ENCODE data around the gene ZNF532. TPM values are rescaled to one million over a fixed set of nuclear protein-coding genes. Genes with fewer than 3 reads are reported as not detected.

The ZNF532 gene
- total RNA-seq, 3 donors from 2014 or later: 55.5 to 71.7 (median 62.3) TPM

DNA sequence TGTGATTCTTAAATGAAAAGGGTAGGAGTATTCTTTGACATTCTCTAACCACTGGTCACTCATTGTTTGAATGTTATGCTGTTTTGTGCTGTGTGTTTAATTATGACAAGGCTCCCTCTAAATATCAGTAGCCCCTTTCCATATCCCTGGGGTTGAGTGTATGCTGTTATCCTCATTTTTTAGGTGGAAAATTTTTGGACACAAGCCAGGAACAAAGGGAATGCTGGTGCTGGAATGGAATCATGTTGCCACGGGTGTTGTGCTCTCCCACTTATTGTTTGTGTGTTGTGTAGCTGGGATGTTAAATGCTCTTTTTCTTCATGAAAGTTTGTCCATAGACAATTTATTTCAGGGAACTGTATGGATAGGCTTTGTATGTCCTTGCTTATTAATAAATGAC lies 43.3 kb downstream of the ZNF532 start:
- TF ChIP-seq, protein P1, sequence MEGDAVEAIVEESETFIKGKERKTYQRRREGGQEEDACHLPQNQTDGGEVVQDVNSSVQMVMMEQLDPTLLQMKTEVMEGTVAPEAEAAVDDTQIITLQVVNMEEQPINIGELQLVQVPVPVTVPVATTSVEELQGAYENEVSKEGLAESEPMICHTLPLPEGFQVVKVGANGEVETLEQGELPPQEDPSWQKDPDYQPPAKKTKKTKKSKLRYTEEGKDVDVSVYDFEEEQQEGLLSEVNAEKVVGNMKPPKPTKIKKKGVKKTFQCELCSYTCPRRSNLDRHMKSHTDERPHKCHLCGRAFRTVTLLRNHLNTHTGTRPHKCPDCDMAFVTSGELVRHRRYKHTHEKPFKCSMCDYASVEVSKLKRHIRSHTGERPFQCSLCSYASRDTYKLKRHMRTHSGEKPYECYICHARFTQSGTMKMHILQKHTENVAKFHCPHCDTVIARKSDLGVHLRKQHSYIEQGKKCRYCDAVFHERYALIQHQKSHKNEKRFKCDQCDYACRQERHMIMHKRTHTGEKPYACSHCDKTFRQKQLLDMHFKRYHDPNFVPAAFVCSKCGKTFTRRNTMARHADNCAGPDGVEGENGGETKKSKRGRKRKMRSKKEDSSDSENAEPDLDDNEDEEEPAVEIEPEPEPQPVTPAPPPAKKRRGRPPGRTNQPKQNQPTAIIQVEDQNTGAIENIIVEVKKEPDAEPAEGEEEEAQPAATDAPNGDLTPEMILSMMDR (IDR thresholded peaks at IDR 0.05): no peak
- TF ChIP-seq POLR2AphosphoS5 (IDR thresholded peaks at IDR 0.05): no peak
- no peaks in the 10 kb centered on the region for H3K9me3 ChIP-seq
- no peaks in the 10 kb centered on the region for H3K36me3 ChIP-seq
- no peak overlapping the region for H3K4me3 ChIP-seq
- H3K4me1 ChIP-seq: peaks cover 0 to 6% of the 10 kb centered on the region in 2 donors
- DNase-seq (ENCODE audit: low spot score in 2 of 2): no peak
- no peak overlapping the region for H3K27ac ChIP-seq
- intact Hi-C loops (cut with DNase I; ENCODE audit: low total_unique reads): no loop called here
- no peaks in the 10 kb centered on the region for H3K27me3 ChIP-seq

DNA sequence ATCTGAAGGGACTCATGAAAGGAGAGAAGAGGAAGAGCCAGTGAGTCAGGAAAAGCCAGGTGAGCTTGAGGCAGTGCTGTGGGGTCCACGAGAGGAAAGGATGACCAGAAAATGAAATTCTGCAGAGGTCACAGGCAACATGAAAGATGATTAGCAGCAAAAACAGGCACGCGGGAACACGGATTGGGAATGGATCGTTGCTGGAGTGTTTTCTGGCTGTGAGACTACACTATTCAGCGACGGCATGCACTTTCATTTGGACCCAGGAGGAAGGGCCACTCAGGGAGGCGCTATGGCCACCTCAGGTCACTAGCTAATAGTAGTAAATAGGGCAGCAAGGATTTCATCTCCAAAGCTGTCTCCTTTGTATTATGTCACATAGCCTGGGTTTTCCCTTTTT lies 44.8 kb downstream of the ZNF532 start:
- H3K4me1 ChIP-seq: peaks cover 0 to 6% of the 10 kb centered on the region in 2 donors
- TF ChIP-seq POLR2A (IDR thresholded peaks at IDR 0.05): no peak
- TF ChIP-seq, protein P1 (IDR thresholded peaks at IDR 0.05): no peak
- no peak for TF ChIP-seq POLR2AphosphoS5 (IDR thresholded peaks at IDR 0.05)

DNA sequence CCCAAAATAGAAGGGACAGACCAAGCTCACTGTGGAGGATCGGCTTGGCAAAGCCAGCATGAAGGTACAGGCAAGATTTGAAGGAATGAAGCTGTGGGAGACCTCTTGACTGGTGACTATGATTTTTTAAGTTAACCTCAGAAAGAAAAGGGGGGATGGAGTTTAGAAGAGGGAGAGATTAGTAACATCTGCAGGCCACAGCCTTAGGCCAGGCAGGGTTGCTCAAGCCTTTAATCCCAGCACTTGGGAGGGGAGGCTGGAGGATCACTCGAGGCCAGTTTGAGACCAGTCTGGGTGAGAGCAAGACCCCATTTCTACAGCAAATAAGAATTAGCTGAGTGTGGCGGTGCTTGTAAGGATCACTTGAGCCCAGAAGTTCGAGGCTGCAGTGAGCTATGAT lies 46.6 kb downstream of the ZNF532 start:
- DNase-seq (ENCODE audit: low spot score in 2 of 2): no peak
- Histone ChIP-seq H3K27ac (peak overlapping the region; percentile 71 to 75), H3K36me3 (no peaks in the 10 kb centered on the region), H3K27me3 (no peaks in the 10 kb centered on the region), H3K9me3 (no peaks in the 10 kb centered on the region), H3K4me1 (peaks cover 0 to 6% of the 10 kb centered on the region in 2 donors), H3K4me3 (peak overlapping the region in 1 of 3 donors; percentile 12)
- TF ChIP-seq POLR2A (IDR thresholded peaks at IDR 0.05): no peak
- no peak for TF ChIP-seq POLR2AphosphoS5 (IDR thresholded peaks at IDR 0.05)
- TF ChIP-seq, protein P1 (IDR thresholded peaks at IDR 0.05): no peak
- intact Hi-C loops (cut with DNase I; ENCODE audit: low total_unique reads): no loop called here

More for the DNA sequence above, 44.8 kb downstream of the ZNF532 start:
- Histone ChIP-seq H3K27ac (no peak overlapping the region), H3K36me3 (no peaks in the 10 kb centered on the region), H3K9me3 (no peaks in the 10 kb centered on the region), H3K4me3 (no peak overlapping the region), H3K27me3 (no peaks in the 10 kb centered on the region)
- DNase-seq (ENCODE audit: low spot score in 2 of 2): no peak
- intact Hi-C loops (cut with DNase I; ENCODE audit: low total_unique reads): no loop called here

DNA sequence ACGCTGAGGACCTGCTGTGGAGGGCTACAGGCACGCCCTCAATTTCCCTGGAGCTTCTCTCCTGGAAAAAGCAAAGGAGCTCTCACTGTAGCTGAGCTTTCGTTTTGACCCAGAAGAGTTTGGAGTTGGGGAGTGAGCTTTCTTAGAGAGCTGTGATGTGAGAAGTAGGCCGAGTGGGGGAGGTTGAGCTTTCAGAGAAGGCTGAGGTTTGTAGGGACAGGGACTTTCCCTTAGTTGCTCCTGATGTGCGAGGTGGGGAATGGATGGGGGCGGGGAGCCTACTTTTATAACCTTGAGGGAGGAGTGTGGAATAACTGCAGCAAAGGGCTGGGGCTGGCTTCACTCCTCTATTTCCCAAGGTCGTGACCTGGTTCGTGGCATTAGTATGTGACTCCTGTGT lies 47.1 kb downstream of the ZNF532 start:
- peak overlapping the region in 1 of 3 donors; percentile 12 for H3K4me3 ChIP-seq
- intact Hi-C loops (cut with DNase I; ENCODE audit: low total_unique reads): no loop called here
- H3K27me3 ChIP-seq: no peaks in the 10 kb centered on the region
- TF ChIP-seq POLR2A (IDR thresholded peaks at IDR 0.05) (no peak), POLR2AphosphoS5 (IDR thresholded peaks at IDR 0.05) (no peak)
- TF ChIP-seq, protein P1 (IDR thresholded peaks at IDR 0.05): no peak
- H3K27ac ChIP-seq: peak overlapping the region; percentile 71 to 75
- no peaks in the 10 kb centered on the region for H3K36me3 ChIP-seq
- H3K9me3 ChIP-seq: no peaks in the 10 kb centered on the region
- DNase-seq (ENCODE audit: low spot score in 2 of 2): no peak
- peaks cover 0 to 6% of the 10 kb centered on the region in 2 donors for H3K4me1 ChIP-seq

DNA sequence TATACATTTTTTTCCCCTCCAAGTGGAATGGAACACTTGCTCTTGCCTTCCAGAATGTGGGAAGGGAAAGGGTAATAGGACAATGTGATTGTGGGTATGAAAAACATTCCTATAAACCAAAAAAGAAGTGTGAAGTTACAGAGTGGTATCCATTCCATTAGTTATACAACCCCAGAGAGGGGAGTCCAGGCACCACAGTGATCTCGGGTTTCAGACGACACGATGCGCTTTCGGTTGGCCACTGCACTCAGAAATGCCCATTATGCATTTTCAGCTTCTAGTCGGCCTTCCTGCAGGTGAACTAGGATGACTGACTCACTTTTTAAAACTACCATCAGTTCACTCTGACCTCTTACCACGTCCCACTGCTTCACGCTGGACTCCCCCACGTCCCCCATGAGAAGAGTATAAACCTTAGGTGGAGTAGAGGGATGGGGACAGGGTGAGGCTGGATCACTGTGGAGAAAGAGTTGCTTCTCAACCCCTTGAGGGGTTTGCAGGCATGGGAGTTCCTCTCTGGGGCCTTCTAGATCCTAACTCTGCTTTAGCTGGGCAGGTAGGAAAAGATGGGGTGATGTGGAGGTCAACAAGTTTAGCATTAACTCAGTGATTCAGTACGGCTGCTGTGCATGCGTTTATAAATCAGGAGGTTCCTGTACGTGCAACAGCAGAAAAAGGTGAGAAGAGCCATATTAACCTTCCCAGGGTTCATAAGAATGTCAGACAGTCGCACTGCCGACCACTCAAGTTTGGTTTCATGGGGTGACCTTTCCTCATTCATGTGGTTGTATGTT lies 50.5 kb downstream of the ZNF532 start:
- Histone ChIP-seq H3K4me1 (peaks cover 0 to 6% of the 10 kb centered on the region in 2 donors), H3K27me3 (no peaks in the 10 kb centered on the region), H3K9me3 (no peaks in the 10 kb centered on the region), H3K27ac (peak overlapping the region; percentile 13 to 86), H3K36me3 (no peaks in the 10 kb centered on the region), H3K4me3 (no peak overlapping the region)
- no peak for DNase-seq (ENCODE audit: low spot score in 2 of 2)
- TF ChIP-seq, protein P1 (IDR thresholded peaks at IDR 0.05): no peak
- TF ChIP-seq POLR2A (IDR thresholded peaks at IDR 0.05) (no peak), POLR2AphosphoS5 (IDR thresholded peaks at IDR 0.05) (no peak)
- intact Hi-C loops (cut with DNase I; ENCODE audit: low total_unique reads): no loop called here
